Measurements from ENCODE around the gene PGM1. TPM values are rescaled to one million over a fixed set of nuclear protein-coding genes. Genes with fewer than 3 reads are reported as not detected.

PGM1 gene
- total RNA-seq, 4 donors from 2014 or later = 111 to 275 (median 132) TPM

- no peak for TF ChIP-seq CTCF (IDR thresholded peaks at IDR 0.05; ENCODE audit: low read depth)
Observed at GRCh38 chr1:63633281-63633680, 40.1 kb downstream of the PGM1 start.

- no peak for TF ChIP-seq CTCF (IDR thresholded peaks at IDR 0.05; ENCODE audit: low read depth)
Observed at GRCh38 chr1:63634471-63634870, 41.3 kb downstream of the PGM1 start.

- no peak for TF ChIP-seq CTCF (IDR thresholded peaks at IDR 0.05; ENCODE audit: low read depth)
Observed at GRCh38 chr1:63635681-63636080, 42.5 kb downstream of the PGM1 start.

GRCh38 chr1:63636192-63637105 lies 43.2 kb downstream of the PGM1 start:
- TF ChIP-seq CTCF (IDR thresholded peaks at IDR 0.05; ENCODE audit: low read depth) = no peak

- no peak for TF ChIP-seq CTCF (IDR thresholded peaks at IDR 0.05; ENCODE audit: low read depth)
Observed at GRCh38 chr1:63638471-63638870, 45.3 kb downstream of the PGM1 start.

- TF ChIP-seq CTCF (IDR thresholded peaks at IDR 0.05; ENCODE audit: low read depth) = no peak
Observed at GRCh38 chr1:63638875-63639274, 45.7 kb downstream of the PGM1 start.

GRCh38 chr1:63640633-63641567 lies 47.7 kb downstream of the PGM1 start:
- TF ChIP-seq CTCF (IDR thresholded peaks at IDR 0.05; ENCODE audit: low read depth) = no peak

All from subcutaneous adipose tissue (tissue), 4 donors.